ENCODE results near the gene ABHD16B.
"Not testable (repeated sequence)": the region's sequence is repeated elsewhere in the genome, so short reads cannot be mapped to it uniquely, and the experiment has no call there.

The ABHD16B gene

DNA sequence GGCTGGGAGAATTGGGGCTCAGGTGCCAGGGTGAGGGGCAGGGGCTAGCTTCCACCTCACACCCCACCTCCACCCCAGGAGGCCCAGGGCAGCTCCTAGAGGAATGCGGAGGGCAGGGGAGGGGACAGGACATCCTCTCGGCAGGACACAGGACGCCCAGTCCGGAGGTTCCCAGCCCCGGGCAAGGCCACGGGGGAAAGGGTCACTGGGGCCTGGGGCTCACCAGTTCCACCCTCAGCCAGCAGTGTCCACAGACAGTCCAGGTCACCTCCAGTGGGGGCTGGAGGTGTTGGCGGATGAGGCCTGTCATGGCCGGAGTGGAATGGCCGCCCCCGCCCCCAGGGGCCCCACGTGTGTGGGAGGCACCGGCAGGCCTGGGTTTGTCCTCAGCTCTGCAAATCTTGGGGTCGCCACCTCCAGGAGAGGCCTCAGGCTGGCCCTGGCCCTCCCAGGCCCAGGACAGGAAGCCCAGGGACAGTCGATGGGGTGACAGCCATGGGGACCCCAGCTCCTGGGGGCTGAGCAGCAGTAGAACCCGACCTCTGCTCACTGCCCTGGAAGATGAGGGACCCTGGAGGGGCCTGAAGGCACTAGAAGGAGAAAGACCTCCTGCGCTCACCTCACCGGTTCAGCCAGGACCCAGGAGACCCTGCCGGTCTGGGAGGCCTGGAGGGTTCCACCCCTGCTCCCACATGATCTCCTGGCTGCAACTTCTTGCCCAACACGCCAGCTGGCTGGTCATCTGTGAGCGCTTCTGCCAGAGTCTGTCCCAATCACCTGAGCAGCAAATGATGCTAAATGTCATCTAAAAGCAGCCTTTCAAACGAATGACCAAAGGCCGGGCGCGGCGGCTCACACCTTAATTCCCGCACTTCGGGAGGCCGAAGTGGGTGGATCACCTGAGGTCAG, 13.0 kb upstream of the ABHD16B start:
- no peak overlapping the region for H3K4me3 ChIP-seq (replicated peaks; ENCODE audit: low read depth, low read length)
- TF ChIP-seq, protein P1, sequence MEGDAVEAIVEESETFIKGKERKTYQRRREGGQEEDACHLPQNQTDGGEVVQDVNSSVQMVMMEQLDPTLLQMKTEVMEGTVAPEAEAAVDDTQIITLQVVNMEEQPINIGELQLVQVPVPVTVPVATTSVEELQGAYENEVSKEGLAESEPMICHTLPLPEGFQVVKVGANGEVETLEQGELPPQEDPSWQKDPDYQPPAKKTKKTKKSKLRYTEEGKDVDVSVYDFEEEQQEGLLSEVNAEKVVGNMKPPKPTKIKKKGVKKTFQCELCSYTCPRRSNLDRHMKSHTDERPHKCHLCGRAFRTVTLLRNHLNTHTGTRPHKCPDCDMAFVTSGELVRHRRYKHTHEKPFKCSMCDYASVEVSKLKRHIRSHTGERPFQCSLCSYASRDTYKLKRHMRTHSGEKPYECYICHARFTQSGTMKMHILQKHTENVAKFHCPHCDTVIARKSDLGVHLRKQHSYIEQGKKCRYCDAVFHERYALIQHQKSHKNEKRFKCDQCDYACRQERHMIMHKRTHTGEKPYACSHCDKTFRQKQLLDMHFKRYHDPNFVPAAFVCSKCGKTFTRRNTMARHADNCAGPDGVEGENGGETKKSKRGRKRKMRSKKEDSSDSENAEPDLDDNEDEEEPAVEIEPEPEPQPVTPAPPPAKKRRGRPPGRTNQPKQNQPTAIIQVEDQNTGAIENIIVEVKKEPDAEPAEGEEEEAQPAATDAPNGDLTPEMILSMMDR (IDR thresholded peaks at IDR 0.05; ENCODE audit: low read length, missing control alignments), result no peak
- no peak for DNase-seq (ENCODE audit: low read depth)

DNA sequence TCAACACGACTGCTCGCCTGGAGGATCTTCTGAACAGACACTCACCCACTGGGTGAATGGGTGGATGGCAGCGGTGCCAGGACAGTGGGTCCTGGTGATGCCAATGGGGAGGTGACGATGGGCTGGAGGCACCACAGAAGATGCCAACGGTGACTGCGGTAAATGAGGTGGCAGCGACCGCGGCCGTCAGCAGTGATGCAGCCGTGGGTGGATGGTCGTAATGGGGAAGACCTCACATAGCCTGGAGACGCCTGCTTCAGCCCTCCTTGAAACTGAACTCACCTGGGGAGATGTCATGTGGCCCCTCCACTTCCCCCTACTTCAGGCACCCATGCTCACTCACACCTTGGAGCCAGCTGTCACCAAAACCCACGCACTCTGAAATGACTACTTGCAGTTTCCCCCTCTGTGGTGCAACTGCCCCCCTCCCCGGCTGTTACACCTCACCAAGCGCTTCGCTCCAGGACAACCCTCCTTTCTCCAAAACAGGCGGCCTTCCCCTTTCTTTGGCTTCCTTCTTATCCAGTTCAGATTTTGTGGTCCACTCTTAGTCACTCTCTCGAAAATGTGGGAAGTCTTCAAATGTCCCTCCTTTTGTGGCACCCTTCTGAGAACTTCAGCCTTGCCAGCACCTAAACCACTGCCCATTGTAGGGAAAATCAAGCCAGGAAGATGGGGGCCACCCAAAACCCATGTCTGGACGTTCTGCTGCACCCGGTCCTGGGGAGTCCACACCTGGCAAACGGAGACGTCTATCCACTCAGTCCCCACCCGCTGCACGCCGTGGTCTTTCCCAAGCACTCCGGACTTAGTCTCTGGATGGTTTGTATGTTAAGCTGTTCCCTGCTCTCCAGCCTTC, 10.4 kb upstream of the ABHD16B start:
- no peak overlapping the region for H3K4me3 ChIP-seq (replicated peaks; ENCODE audit: low read depth, low read length)
- TF ChIP-seq, protein P1 (IDR thresholded peaks at IDR 0.05; ENCODE audit: low read length, missing control alignments), result no peak
- no peak for DNase-seq (ENCODE audit: low read depth)

DNA sequence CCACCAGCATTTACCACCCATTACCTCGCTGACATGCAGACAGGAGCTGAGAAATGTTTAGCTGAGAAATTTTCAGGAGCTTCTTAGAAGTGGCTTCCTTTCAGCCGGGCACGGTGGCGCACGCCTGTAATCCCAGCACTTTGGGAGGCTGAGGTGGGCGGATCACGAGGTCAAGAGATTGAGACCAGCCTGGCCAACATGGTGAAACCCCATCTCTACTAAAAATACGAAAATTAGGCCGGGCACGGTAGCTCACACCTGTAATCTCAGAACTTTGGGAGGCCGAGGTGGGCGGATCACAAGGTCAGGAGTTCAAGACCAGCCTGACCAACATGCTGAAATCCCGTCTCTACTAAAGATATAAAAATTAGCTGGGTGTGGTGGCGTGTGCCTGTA, 9.8 kb upstream of the ABHD16B start:
- H3K4me3 ChIP-seq (replicated peaks; ENCODE audit: low read depth, low read length); DNase-seq (ENCODE audit: low read depth): not testable (repeated sequence)

DNA sequence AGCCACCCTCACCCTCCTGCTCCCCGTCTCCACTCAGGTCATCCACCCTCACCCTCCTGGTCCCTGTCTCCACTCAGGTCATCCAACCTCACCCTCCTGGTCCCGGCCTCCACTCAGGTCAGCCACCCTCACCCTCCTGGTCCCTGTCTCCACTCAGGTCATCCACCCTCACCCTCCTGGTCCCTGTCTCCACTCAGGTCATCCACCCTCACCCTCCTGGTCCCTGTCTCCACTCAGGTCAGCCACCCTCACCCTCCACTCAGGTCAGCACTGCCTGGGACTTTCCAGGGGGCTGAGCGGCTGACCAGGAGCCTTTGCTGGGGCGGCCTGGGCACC, 7.6 kb upstream of the ABHD16B start:
- DNase-seq (ENCODE audit: low read depth); H3K4me3 ChIP-seq (replicated peaks; ENCODE audit: low read depth, low read length): not testable (repeated sequence)

DNA sequence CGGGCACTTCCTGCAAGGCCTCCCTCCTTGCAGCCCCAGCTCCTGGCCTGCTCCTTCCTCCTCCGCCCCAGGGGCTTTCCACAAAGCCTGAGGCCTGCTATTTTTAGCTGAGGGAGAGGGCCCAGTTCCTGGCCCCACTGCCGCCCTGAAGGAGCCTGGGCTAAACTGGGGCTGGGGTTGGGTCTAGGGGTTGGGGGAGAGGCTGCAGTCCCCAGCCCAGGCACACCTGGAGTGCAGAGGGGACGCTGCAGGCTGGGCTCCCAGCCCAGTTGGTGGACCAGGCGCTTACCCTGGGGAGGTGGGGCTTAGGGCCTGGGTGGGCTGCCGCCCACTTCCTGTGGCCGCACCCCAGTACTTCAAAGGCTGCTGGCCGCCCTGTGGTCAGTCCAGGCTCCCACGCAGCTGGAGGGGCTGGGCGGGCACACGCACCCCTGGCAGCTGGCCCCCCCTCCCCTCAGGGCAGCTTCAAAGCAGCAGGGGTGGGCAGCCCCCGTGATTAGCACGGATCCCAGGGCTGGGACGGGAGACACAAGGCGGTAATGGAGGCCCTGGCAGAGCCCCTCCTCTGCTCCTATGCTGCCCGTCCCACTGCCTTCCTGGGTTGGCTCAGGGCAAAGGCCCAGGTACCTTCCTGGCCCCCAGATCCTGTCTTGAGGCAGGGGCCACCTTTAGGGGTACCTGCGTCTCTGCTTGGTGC, 7.1 kb upstream of the ABHD16B start:
- TF ChIP-seq, protein P1 (IDR thresholded peaks at IDR 0.05; ENCODE audit: low read length, missing control alignments), result no peak
- H3K4me3 ChIP-seq (replicated peaks; ENCODE audit: low read depth, low read length), result no peak overlapping the region
- no peak for DNase-seq (ENCODE audit: low read depth)

DNA sequence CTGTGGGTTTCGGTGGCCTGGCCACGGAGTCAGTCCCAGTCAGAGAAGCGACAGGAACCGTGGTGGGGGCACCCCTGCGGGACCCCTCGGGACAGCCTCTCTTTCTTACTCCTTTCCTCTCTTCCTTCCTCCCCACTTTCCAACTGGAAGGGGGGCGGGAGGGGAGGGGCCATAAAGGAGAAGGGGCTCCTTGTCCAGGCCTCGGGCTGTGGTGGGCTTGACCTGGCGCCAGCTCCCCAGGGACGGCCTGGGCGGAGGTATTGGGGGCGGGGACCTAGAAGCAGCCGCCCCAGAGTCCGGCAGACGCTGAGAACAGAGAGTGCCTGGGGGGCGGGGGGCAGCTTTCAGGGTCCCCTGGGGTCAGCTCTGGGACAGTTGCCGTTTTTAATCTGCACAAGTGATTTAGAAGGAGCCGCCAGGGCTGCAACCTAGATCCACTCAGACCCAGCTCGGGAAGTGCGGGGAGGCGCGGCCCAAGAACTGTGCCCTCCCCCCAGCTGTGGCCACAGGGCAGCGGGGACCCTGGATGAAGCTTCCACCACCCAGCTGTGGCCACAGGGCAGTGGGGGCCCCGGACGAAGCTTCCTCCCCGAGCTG, 6.4 kb upstream of the ABHD16B start:
- no peak for DNase-seq (ENCODE audit: low read depth)
- no peak overlapping the region for H3K4me3 ChIP-seq (replicated peaks; ENCODE audit: low read depth, low read length)
- TF ChIP-seq, protein P1 (IDR thresholded peaks at IDR 0.05; ENCODE audit: low read length, missing control alignments), result no peak

DNA sequence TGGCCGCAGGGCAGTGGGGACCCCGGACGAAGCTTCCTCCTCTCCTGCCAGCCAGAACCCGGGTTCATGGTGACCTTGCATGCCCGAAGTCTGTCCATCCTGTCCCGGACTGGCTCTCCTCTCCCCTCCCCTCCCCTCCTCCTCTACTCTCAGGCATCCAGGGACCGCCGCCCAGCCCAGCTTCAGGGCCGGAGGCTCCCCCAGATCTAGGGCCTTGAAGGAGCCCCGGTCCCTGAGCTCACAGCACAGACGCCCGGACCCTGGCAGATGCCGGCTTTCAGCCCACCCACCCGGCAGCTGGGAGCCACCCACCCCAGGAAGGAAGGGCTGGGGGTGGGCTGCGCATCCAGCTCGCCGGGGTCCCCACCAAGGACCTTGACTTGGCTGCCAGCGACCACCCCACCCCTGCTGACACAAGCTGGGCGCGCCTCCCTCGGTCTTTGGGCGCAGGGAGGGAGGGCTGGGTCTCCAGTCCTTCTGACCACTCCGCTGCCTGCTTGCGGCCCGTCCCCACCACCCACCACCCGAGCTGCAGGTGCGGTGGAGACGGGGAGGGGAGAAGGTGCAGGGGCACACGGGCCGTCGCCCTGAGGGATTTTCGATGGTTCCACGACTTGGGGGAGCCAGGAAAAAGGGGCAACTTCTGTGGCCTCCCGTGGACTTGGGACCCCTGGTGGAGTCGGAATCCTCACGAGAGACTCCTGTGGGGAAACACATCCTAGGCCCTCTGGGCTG, 5.8 kb upstream of the ABHD16B start:
- no peak for DNase-seq (ENCODE audit: low read depth)
- no peak overlapping the region for H3K4me3 ChIP-seq (replicated peaks; ENCODE audit: low read depth, low read length)
- TF ChIP-seq, protein P1 (IDR thresholded peaks at IDR 0.05; ENCODE audit: low read length, missing control alignments), result no peak

All from fibroblast of pulmonary artery (primary cell).